ENCODE data around the gene MINDY1. TPM values are rescaled to one million over a fixed set of nuclear protein-coding genes. Genes with fewer than 3 reads are reported as not detected.

The MINDY1 gene
- total and polyA plus RNA-seq, 9 of the 15 experiments (the other 6 are each of a cell fraction or from before 2014, with no cell fraction given): 0.49 to 11.0 (median 6.0) TPM

GRCh38 chr1:151008244-151009205 lies 1.8 kb upstream of the MINDY1 start, which contains the start of gene PRUNE1 (continued):
- TF ChIP-seq CHAMP1 (IDR thresholded peaks at IDR 0.05): no peak
- no peak for TF ChIP-seq ZNF551 (CRISPR knock-in tag; IDR thresholded peaks at IDR 0.05)
- peak; percentile 88 for TF ChIP-seq CXXC5 (CRISPR knock-in tag; IDR thresholded peaks at IDR 0.05)
- peak; percentile 29; the same call in 1 of the 2 replicates for TF ChIP-seq ZKSCAN1 (IDR thresholded peaks at IDR 0.05; ENCODE audit: low read depth, low read length)
- TF ChIP-seq, protein P1, sequence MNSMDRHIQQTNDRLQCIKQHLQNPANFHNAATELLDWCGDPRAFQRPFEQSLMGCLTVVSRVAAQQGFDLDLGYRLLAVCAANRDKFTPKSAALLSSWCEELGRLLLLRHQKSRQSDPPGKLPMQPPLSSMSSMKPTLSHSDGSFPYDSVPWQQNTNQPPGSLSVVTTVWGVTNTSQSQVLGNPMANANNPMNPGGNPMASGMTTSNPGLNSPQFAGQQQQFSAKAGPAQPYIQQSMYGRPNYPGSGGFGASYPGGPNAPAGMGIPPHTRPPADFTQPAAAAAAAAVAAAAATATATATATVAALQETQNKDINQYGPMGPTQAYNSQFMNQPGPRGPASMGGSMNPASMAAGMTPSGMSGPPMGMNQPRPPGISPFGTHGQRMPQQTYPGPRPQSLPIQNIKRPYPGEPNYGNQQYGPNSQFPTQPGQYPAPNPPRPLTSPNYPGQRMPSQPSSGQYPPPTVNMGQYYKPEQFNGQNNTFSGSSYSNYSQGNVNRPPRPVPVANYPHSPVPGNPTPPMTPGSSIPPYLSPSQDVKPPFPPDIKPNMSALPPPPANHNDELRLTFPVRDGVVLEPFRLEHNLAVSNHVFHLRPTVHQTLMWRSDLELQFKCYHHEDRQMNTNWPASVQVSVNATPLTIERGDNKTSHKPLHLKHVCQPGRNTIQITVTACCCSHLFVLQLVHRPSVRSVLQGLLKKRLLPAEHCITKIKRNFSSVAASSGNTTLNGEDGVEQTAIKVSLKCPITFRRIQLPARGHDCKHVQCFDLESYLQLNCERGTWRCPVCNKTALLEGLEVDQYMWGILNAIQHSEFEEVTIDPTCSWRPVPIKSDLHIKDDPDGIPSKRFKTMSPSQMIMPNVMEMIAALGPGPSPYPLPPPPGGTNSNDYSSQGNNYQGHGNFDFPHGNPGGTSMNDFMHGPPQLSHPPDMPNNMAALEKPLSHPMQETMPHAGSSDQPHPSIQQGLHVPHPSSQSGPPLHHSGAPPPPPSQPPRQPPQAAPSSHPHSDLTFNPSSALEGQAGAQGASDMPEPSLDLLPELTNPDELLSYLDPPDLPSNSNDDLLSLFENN (IDR thresholded peaks at IDR 0.05; ENCODE audit: low read depth in 2 of 2, low read length in 2 of 2): no peak
- peak; percentile 29 to 56; a peak in 1 of 4 replicates for TF ChIP-seq ARNT (IDR thresholded peaks at IDR 0.05)
- TF ChIP-seq, protein P2, sequence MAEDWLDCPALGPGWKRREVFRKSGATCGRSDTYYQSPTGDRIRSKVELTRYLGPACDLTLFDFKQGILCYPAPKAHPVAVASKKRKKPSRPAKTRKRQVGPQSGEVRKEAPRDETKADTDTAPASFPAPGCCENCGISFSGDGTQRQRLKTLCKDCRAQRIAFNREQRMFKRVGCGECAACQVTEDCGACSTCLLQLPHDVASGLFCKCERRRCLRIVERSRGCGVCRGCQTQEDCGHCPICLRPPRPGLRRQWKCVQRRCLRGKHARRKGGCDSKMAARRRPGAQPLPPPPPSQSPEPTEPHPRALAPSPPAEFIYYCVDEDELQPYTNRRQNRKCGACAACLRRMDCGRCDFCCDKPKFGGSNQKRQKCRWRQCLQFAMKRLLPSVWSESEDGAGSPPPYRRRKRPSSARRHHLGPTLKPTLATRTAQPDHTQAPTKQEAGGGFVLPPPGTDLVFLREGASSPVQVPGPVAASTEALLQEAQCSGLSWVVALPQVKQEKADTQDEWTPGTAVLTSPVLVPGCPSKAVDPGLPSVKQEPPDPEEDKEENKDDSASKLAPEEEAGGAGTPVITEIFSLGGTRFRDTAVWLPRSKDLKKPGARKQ (CRISPR knock-in tag; IDR thresholded peaks at IDR 0.05): no peak
- no peak for TF ChIP-seq SMAD3 (CRISPR knock-in tag; conservative IDR thresholded peaks at IDR 0.05)
- TF ChIP-seq MEF2D (tag; conservative IDR thresholded peaks at IDR 0.05; ENCODE audit: low read depth): no peak
- TF ChIP-seq ZKSCAN3 (CRISPR knock-in tag; IDR thresholded peaks at IDR 0.05): no peak
- TF ChIP-seq ZNF184 (CRISPR knock-in tag; IDR thresholded peaks at IDR 0.05): no peak
- no peak for TF ChIP-seq SMARCC2 (IDR thresholded peaks at IDR 0.05; ENCODE audit: low read depth)
- TF ChIP-seq ZNF232 (CRISPR knock-in tag; IDR thresholded peaks at IDR 0.05): no peak
- no peak for TF ChIP-seq CREB5 (CRISPR knock-in tag; IDR thresholded peaks at IDR 0.05)
- peak; percentile 95 for TF ChIP-seq LARP7 (IDR thresholded peaks at IDR 0.05)
- TF ChIP-seq, protein P3, sequence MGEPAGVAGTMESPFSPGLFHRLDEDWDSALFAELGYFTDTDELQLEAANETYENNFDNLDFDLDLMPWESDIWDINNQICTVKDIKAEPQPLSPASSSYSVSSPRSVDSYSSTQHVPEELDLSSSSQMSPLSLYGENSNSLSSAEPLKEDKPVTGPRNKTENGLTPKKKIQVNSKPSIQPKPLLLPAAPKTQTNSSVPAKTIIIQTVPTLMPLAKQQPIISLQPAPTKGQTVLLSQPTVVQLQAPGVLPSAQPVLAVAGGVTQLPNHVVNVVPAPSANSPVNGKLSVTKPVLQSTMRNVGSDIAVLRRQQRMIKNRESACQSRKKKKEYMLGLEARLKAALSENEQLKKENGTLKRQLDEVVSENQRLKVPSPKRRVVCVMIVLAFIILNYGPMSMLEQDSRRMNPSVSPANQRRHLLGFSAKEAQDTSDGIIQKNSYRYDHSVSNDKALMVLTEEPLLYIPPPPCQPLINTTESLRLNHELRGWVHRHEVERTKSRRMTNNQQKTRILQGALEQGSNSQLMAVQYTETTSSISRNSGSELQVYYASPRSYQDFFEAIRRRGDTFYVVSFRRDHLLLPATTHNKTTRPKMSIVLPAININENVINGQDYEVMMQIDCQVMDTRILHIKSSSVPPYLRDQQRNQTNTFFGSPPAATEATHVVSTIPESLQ (CRISPR knock-in tag; IDR thresholded peaks at IDR 0.05): no peak

Data from K562 (cell line).